SK-N-SH (cell line): Measurements from ENCODE around the gene MYH15.

Source experiments
- CHD2 ChIP-seq: fragments of 150-350 bp; IDR thresholded peaks from 2 replicates; pipeline ENCODE4 v1.6.1; 2018; ENCODE audit warnings: low read length; ENCODE audit not compliant: partially characterized antibody
- ELF1 ChIP-seq: IDR thresholded peaks from 2 replicates; pipeline ENCODE4 v1.4.0; 2012
- EP300 ChIP-seq, 2 experiments: IDR thresholded peaks; 2 replicates each; pipeline versions ENCODE4 v1.4.0 to v1.6.1; 2012; ENCODE audit warnings: borderline replicate concordance in 1 of 2, low read depth in 1 of 2, low read length in 1 of 2
- EZH2phosphoT487 ChIP-seq: fragments of 200-600 bp; sonication (generic); IDR thresholded peaks from 2 replicates; pipeline ENCODE4 v1.6.1; 2017; ENCODE audit warnings: low read depth, mixed run types, mild to moderate bottlenecking, antibody characterized with exemption, moderate library complexity, borderline replicate concordance
- FOXM1 ChIP-seq: IDR thresholded peaks from 2 replicates; pipeline ENCODE4 v1.4.0; 2012; ENCODE audit warnings: low read depth, mild to moderate bottlenecking
- GABPA ChIP-seq: IDR thresholded peaks from 2 replicates; pipeline ENCODE4 v1.4.0; 2012; ENCODE audit warnings: low read depth, mild to moderate bottlenecking
- JUND ChIP-seq: IDR thresholded peaks from 2 replicates; pipeline ENCODE4 v1.4.0; 2012
- MEF2A ChIP-seq: IDR thresholded peaks from 2 replicates; pipeline ENCODE4 v1.4.0; 2012; ENCODE audit warnings: low read depth, borderline replicate concordance
- RAD21 ChIP-seq: IDR thresholded peaks from 2 replicates; pipeline ENCODE4 v1.6.1; 2012; ENCODE audit warnings: mild to moderate bottlenecking, low read length
- TF ChIP-seq, protein P1 (sequence below): fragments of 200-600 bp; sonication (generic); IDR thresholded peaks from 2 replicates; pipeline ENCODE4 v1.6.1; 2017; ENCODE audit warnings: antibody characterized with exemption, mild to moderate bottlenecking, moderate library complexity
- TF ChIP-seq, protein P2 (sequence below): fragments of 150-350 bp; IDR thresholded peaks from 2 replicates; pipeline ENCODE4 v1.6.1; 2017; ENCODE audit warnings: antibody characterized with exemption, low read length, low read depth, borderline replicate concordance
- TF ChIP-seq, protein P3 (sequence below): IDR thresholded peaks from 2 replicates; pipeline ENCODE4 v1.6.1; 2012; ENCODE audit warnings: mild to moderate bottlenecking, low read depth, low read length, moderate library complexity
- TF ChIP-seq, protein P4 (sequence below): IDR thresholded peaks from 2 replicates; pipeline ENCODE4 v1.4.0; 2012; ENCODE audit warnings: low read depth, borderline replicate concordance

DNA sequence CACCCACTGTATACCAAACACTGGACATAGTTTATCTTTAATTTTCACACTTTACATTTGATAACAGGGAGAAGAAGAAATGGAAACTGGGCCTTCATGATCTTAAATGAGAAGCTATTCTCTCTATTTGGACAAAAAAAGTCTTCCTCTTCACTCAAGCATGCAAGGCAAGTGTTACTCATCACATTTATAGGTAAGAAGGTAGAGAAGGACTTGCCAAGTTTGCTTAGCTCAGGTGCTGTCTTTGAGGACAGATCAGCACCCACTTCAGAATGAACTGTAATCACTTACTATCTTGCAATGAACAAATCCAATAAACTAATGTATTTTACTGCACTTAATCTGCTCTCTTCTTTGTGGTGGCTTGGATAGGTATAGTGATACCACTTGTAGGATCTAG is 1.1 kb upstream of the MYH15 start:
- TF ChIP-seq FOXM1 (no peak), EZH2phosphoT487 (no peak), ELF1 (no peak), RAD21 (no peak), JUND (no peak), GABPA (no peak), EP300 (IDR thresholded peaks at IDR 0.05; ENCODE audit: borderline replicate concordance in 1 of 2, low read depth in 1 of 2, low read length in 1 of 2) (no peak), MEF2A (no peak), CHD2 (no peak)
- TF ChIP-seq, protein P1, sequence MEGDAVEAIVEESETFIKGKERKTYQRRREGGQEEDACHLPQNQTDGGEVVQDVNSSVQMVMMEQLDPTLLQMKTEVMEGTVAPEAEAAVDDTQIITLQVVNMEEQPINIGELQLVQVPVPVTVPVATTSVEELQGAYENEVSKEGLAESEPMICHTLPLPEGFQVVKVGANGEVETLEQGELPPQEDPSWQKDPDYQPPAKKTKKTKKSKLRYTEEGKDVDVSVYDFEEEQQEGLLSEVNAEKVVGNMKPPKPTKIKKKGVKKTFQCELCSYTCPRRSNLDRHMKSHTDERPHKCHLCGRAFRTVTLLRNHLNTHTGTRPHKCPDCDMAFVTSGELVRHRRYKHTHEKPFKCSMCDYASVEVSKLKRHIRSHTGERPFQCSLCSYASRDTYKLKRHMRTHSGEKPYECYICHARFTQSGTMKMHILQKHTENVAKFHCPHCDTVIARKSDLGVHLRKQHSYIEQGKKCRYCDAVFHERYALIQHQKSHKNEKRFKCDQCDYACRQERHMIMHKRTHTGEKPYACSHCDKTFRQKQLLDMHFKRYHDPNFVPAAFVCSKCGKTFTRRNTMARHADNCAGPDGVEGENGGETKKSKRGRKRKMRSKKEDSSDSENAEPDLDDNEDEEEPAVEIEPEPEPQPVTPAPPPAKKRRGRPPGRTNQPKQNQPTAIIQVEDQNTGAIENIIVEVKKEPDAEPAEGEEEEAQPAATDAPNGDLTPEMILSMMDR = no peak
- TF ChIP-seq, protein P2, sequence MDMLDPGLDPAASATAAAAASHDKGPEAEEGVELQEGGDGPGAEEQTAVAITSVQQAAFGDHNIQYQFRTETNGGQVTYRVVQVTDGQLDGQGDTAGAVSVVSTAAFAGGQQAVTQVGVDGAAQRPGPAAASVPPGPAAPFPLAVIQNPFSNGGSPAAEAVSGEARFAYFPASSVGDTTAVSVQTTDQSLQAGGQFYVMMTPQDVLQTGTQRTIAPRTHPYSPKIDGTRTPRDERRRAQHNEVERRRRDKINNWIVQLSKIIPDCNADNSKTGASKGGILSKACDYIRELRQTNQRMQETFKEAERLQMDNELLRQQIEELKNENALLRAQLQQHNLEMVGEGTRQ = no peak
- TF ChIP-seq, protein P3, sequence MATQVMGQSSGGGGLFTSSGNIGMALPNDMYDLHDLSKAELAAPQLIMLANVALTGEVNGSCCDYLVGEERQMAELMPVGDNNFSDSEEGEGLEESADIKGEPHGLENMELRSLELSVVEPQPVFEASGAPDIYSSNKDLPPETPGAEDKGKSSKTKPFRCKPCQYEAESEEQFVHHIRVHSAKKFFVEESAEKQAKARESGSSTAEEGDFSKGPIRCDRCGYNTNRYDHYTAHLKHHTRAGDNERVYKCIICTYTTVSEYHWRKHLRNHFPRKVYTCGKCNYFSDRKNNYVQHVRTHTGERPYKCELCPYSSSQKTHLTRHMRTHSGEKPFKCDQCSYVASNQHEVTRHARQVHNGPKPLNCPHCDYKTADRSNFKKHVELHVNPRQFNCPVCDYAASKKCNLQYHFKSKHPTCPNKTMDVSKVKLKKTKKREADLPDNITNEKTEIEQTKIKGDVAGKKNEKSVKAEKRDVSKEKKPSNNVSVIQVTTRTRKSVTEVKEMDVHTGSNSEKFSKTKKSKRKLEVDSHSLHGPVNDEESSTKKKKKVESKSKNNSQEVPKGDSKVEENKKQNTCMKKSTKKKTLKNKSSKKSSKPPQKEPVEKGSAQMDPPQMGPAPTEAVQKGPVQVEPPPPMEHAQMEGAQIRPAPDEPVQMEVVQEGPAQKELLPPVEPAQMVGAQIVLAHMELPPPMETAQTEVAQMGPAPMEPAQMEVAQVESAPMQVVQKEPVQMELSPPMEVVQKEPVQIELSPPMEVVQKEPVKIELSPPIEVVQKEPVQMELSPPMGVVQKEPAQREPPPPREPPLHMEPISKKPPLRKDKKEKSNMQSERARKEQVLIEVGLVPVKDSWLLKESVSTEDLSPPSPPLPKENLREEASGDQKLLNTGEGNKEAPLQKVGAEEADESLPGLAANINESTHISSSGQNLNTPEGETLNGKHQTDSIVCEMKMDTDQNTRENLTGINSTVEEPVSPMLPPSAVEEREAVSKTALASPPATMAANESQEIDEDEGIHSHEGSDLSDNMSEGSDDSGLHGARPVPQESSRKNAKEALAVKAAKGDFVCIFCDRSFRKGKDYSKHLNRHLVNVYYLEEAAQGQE = no peak
- TF ChIP-seq, protein P4, sequence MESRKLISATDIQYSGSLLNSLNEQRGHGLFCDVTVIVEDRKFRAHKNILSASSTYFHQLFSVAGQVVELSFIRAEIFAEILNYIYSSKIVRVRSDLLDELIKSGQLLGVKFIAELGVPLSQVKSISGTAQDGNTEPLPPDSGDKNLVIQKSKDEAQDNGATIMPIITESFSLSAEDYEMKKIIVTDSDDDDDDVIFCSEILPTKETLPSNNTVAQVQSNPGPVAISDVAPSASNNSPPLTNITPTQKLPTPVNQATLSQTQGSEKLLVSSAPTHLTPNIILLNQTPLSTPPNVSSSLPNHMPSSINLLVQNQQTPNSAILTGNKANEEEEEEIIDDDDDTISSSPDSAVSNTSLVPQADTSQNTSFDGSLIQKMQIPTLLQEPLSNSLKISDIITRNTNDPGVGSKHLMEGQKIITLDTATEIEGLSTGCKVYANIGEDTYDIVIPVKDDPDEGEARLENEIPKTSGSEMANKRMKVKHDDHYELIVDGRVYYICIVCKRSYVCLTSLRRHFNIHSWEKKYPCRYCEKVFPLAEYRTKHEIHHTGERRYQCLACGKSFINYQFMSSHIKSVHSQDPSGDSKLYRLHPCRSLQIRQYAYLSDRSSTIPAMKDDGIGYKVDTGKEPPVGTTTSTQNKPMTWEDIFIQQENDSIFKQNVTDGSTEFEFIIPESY = no peak
